Keratinocyte (primary cell): ENCODE results near the gene MSRB1.

Experiments used
- EZH2 ChIP-seq: IDR thresholded peaks from one replicate; pipeline ENCODE4 v1.6.1; 2012; ENCODE audit warnings: inconsistent platforms, mild to moderate bottlenecking, low read length, moderate library complexity
- TF ChIP-seq, protein P1 (sequence below), 3 experiments: IDR thresholded peaks in 1 of 3; conservative IDR thresholded peaks in 1 of 3; optimal IDR thresholded peaks in 1 of 3; 2 replicates in 2 of 3; 3 replicates in 1 of 3; pipeline versions ENCODE3 to v1.5.1; 2011; ENCODE audit warnings: low read length in 3 of 3, mild to moderate bottlenecking in 3 of 3, moderate library complexity in 2 of 3, control low read depth in 1 of 3, inconsistent platforms in 1 of 3; ENCODE audit not compliant: insufficient read depth in 2 of 3; ENCODE audit errors: extremely low read depth in 1 of 3

DNA sequence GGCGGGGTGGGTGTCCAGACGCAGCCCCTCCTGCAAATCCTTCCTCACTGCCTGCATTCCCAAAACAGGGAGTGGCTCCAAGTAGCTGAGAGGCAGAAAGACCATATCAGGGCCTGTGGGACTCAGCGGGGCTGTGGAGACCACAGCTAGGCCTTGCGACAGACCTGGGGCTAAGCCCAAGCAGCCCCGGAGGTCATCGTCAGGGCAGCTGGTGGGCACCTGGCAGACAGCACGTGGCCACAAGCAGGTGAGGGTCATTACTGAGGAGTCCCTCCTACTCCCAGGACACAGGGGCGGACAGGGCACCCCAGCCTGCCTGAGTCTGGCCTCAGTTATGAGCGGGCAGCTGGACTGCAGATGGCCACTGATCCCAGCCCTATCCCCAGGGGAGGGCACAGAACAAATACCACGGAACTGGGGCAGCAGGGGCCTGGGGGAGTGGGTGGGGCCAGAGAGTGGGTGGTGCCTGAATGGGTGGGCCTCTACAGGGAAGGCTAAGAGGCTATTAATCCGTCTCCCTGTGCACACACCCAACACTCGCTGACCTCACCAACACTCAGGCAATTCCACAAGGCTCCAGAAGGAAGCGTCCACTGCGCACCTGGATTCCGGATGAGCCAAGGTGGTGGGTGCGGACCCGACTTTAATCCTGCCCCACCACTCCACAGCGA is 33.3 kb downstream of the MSRB1 start:
- TF ChIP-seq, protein P1, sequence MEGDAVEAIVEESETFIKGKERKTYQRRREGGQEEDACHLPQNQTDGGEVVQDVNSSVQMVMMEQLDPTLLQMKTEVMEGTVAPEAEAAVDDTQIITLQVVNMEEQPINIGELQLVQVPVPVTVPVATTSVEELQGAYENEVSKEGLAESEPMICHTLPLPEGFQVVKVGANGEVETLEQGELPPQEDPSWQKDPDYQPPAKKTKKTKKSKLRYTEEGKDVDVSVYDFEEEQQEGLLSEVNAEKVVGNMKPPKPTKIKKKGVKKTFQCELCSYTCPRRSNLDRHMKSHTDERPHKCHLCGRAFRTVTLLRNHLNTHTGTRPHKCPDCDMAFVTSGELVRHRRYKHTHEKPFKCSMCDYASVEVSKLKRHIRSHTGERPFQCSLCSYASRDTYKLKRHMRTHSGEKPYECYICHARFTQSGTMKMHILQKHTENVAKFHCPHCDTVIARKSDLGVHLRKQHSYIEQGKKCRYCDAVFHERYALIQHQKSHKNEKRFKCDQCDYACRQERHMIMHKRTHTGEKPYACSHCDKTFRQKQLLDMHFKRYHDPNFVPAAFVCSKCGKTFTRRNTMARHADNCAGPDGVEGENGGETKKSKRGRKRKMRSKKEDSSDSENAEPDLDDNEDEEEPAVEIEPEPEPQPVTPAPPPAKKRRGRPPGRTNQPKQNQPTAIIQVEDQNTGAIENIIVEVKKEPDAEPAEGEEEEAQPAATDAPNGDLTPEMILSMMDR (optimal IDR thresholded peaks at IDR 0.05 in 1 of 3, IDR thresholded peaks at IDR 0.05 in 1 of 3, conservative IDR thresholded peaks at IDR 0.05 in 1 of 3; ENCODE audit: extremely low read depth in 1 of 3, insufficient read depth in 2 of 3, low read length in 3 of 3) = no peak
- TF ChIP-seq EZH2 = no peak
